HG03095 (cell line): ENCODE results near the gene AGAP1.

ENCODE experiments used
- ATAC-seq: cut with Tn5 transposase; IDR thresholded peaks from one replicate; pipeline ENCODE4 v1.9.1; 2021; ENCODE audit warnings: moderate library complexity; ENCODE audit not compliant: unreplicated experiment

Gene AGAP1

GRCh38 chr2:235968616-235969324, 474.9 kb downstream of the AGAP1 start:
- ATAC-seq: no peak

- ATAC-seq: no peak
Observed at GRCh38 chr2:235970204-235971040, 476.6 kb downstream of the AGAP1 start.

GRCh38 chr2:235976516-235976915, 482.7 kb downstream of the AGAP1 start:
- ATAC-seq: no peak

- ATAC-seq: no peak
Observed at GRCh38 chr2:235976956-235977355, 483.1 kb downstream of the AGAP1 start.

- ATAC-seq: no peak
Observed at GRCh38 chr2:235977445-235977844, 483.6 kb downstream of the AGAP1 start.

GRCh38 chr2:235978022-235978421, 484.2 kb downstream of the AGAP1 start:
- no peak for ATAC-seq

- no peak for ATAC-seq
Observed at GRCh38 chr2:235979037-235979436, 485.2 kb downstream of the AGAP1 start.

GRCh38 chr2:235979753-235980435, 486.1 kb downstream of the AGAP1 start:
- ATAC-seq: no peak

GRCh38 chr2:235981631-235982030, 487.8 kb downstream of the AGAP1 start:
- ATAC-seq: no peak

- no peak for ATAC-seq
Observed at GRCh38 chr2:235983016-235983415, 489.2 kb downstream of the AGAP1 start.

GRCh38 chr2:235984552-235984951, 490.7 kb downstream of the AGAP1 start:
- ATAC-seq: no peak

GRCh38 chr2:235986361-235986760, 492.5 kb downstream of the AGAP1 start:
- ATAC-seq: no peak

GRCh38 chr2:235988271-235989015, 494.6 kb downstream of the AGAP1 start:
- no peak for ATAC-seq

- ATAC-seq: no peak
Observed at GRCh38 chr2:235989591-235989990, 495.7 kb downstream of the AGAP1 start.

- ATAC-seq: no peak
Observed at GRCh38 chr2:235990344-235990743, 496.5 kb downstream of the AGAP1 start.

GRCh38 chr2:235992024-235992423, 498.2 kb downstream of the AGAP1 start:
- no peak for ATAC-seq

- ATAC-seq: no peak
Observed at GRCh38 chr2:235996419-235996818, 502.6 kb downstream of the AGAP1 start.

GRCh38 chr2:235999011-235999410, 505.2 kb downstream of the AGAP1 start:
- ATAC-seq: no peak

- ATAC-seq: no peak
Observed at GRCh38 chr2:236001166-236001828, 507.5 kb downstream of the AGAP1 start.

GRCh38 chr2:236001854-236002253, 508.0 kb downstream of the AGAP1 start:
- no peak for ATAC-seq
